Dermis blood vessel endothelial cell (primary cell): Measurements from ENCODE around the gene TAS2R60. TPM values are rescaled to one million over a fixed set of nuclear protein-coding genes. Genes with fewer than 3 reads are reported as not detected.
"Not testable (repeated sequence)": the region's sequence is repeated elsewhere in the genome, so short reads cannot be mapped to it uniquely, and the experiment has no call there.

Experiments used
- DNase-seq: peaks from one replicate; pipeline ENCODE4 v3.0.0; 2010
- total RNA-seq: library from RNA; depleted of rRNA; stranded (reverse); fragments of >200 nt; gene quantifications from 2 replicates; pipeline ENCODE4 v1.2.3, GENCODE V29; 2014

Gene TAS2R60
- total RNA-seq, 1 donor from 2014 or later, result not detected

- no peak for DNase-seq
Measured at GRCh38 chr7:143479055-143479766, 36.0 kb downstream of the TAS2R60 start.

GRCh38 chr7:143480501-143480900, 37.2 kb downstream of the TAS2R60 start:
- no peak for DNase-seq

GRCh38 chr7:143484119-143484518, 40.9 kb downstream of the TAS2R60 start:
- DNase-seq, result no peak

GRCh38 chr7:143485094-143485493, 41.8 kb downstream of the TAS2R60 start:
- no peak for DNase-seq

- no peak for DNase-seq
Measured at GRCh38 chr7:143485500-143485899, 42.2 kb downstream of the TAS2R60 start.

- not testable (repeated sequence) for DNase-seq
Measured at GRCh38 chr7:143486266-143486665, 43.0 kb downstream of the TAS2R60 start.

GRCh38 chr7:143487061-143487460, 43.8 kb downstream of the TAS2R60 start:
- DNase-seq, result no peak

GRCh38 chr7:143487566-143487965, 44.3 kb downstream of the TAS2R60 start:
- DNase-seq, result peak; percentile 51

GRCh38 chr7:143490717-143491306, 47.6 kb downstream of the TAS2R60 start:
- DNase-seq, result peak; percentile 76

GRCh38 chr7:143492043-143492471, 48.8 kb downstream of the TAS2R60 start:
- DNase-seq, result peak; percentile 96

- peak; percentile 27 for DNase-seq
Measured at GRCh38 chr7:143492799-143493739, 49.8 kb downstream of the TAS2R60 start.

GRCh38 chr7:143493751-143494150, 50.5 kb downstream of the TAS2R60 start:
- peak; percentile 33 for DNase-seq

Other genes with a start within 250 kb of the TAS2R60 start
- gene TAS2R40, start 221.4 kb upstream of the TAS2R60 start, total RNA-seq, result not detected in 2 replicates
- 110 and 112 TPM in 2 replicates for gene GSTK1, start 180.0 kb upstream of the TAS2R60 start, total RNA-seq
- gene TMEM139, start 158.5 kb upstream of the TAS2R60 start, total RNA-seq, result 0.14 and 0.17 TPM in 2 replicates
- 12.8 and 30.2 TPM in 2 replicates for gene CASP2, start 155.1 kb upstream of the TAS2R60 start, total RNA-seq
- not detected in 2 replicates for gene CLCN1, start 127.3 kb upstream of the TAS2R60 start, total RNA-seq
- gene FAM131B, start 80.7 kb upstream of the TAS2R60 start, total RNA-seq, result 0.23 and 0.51 TPM in 2 replicates
- gene ZYX, start 62.1 kb upstream of the TAS2R60 start, total RNA-seq, result 26.2 and 57.2 TPM in 2 replicates
- 0.09 TPM in 1 of 2 replicates, not detected in the other for gene EPHA1, start 34.6 kb upstream of the TAS2R60 start, total RNA-seq
- not detected in 2 replicates for gene TAS2R41, start 34.4 kb downstream of the TAS2R60 start, total RNA-seq
- not detected in 2 replicates for gene CTAGE15, start 128.3 kb downstream of the TAS2R60 start, total RNA-seq
- 4.3 and 14.0 TPM in 2 replicates for gene TCAF2, start 177.5 kb downstream of the TAS2R60 start, total RNA-seq